Mesendoderm (in vitro differentiated cells): ENCODE results near the gene NFYA.

Experiments
- DNase-seq: peaks from one replicate; pipeline ENCODE4 v3.0.0; 2013
- H2AK5ac ChIP-seq: 2 replicates; pipeline ENCODE4 v1.6.1; 2013; ENCODE audit warnings: low read length, inconsistent platforms
- H2BK120ac ChIP-seq: 2 replicates; pipeline ENCODE4 v1.6.1; 2013; ENCODE audit warnings: low read depth, mild to moderate bottlenecking, low read length, moderate library complexity, mixed read lengths
- H2BK15ac ChIP-seq: replicated peaks from 2 replicates; pipeline ENCODE4 v1.6.1; 2013; ENCODE audit warnings: low read depth, mild to moderate bottlenecking, moderate library complexity
- H2BK5ac ChIP-seq: 2 replicates; pipeline ENCODE4 v1.6.1; 2013; ENCODE audit warnings: low read length, inconsistent platforms
- H3K18ac ChIP-seq: 2 replicates; pipeline ENCODE4 v1.6.1; 2013; ENCODE audit warnings: mild to moderate bottlenecking, low read length, mixed read lengths
- H3K23ac ChIP-seq: one replicate; pipeline ENCODE4 v1.6.1; 2013; ENCODE audit warnings: low read length
- H3K27ac ChIP-seq: 2 replicates; pipeline ENCODE4 v1.5.1; 2013; ENCODE audit warnings: low read depth, mild to moderate bottlenecking, inconsistent platforms, low read length, moderate library complexity
- H3K27me3 ChIP-seq: 2 replicates; pipeline ENCODE4 v1.6.1; 2013; ENCODE audit warnings: low read length, control low read depth, mild to moderate bottlenecking, inconsistent platforms; ENCODE audit not compliant: insufficient read depth, poor library complexity
- H3K36me3 ChIP-seq: 2 replicates; pipeline ENCODE4 v1.6.1; 2013; ENCODE audit warnings: low read length, inconsistent platforms; ENCODE audit not compliant: control insufficient read depth, insufficient read depth
- H3K4ac ChIP-seq: one replicate; pipeline ENCODE4 v1.6.1; 2013; ENCODE audit warnings: low read depth, mild to moderate bottlenecking, low read length, moderate library complexity
- H3K4me1 ChIP-seq: 2 replicates; pipeline ENCODE4 v1.6.1; 2013; ENCODE audit warnings: low read depth, low read length, inconsistent platforms; ENCODE audit not compliant: control insufficient read depth
- H3K4me2 ChIP-seq: 2 replicates; pipeline ENCODE4 v1.6.1; 2013; ENCODE audit warnings: low read length
- H3K4me3 ChIP-seq: 2 replicates; pipeline ENCODE4 v1.5.1; 2013; ENCODE audit warnings: mild to moderate bottlenecking, low read length
- H3K56ac ChIP-seq: one replicate; pipeline ENCODE4 v1.6.1; 2013; ENCODE audit warnings: low read length
- H3K79me1 ChIP-seq: 2 replicates; pipeline ENCODE4 v1.6.1; 2013; ENCODE audit warnings: low read length, inconsistent platforms
- H3K79me2 ChIP-seq: 2 replicates; pipeline ENCODE4 v1.6.1; 2013; ENCODE audit warnings: mild to moderate bottlenecking, low read length; ENCODE audit not compliant: control insufficient read depth, insufficient read depth
- H3K9ac ChIP-seq: 2 replicates; pipeline ENCODE4 v1.6.1; 2013; ENCODE audit warnings: low read length, inconsistent platforms
- H4K5ac ChIP-seq: one replicate; pipeline ENCODE4 v1.6.1; 2013; ENCODE audit warnings: low read length
- H4K8ac ChIP-seq: one replicate; pipeline ENCODE4 v1.6.1; 2013; ENCODE audit warnings: low read depth, mild to moderate bottlenecking, control low read depth, low read length, moderate library complexity
- WGBS: extraction: QIAGEN DNeasy Blood & Tissue Kit; methylation state at CpG from one replicate; pipeline ENCODE4 v1.1.7; 2013; ENCODE audit warnings: low lambda C conversion rate, missing lambda C conversion rate; ENCODE audit not compliant: insufficient coverage; ENCODE audit errors: extremely low coverage; 5-methylcytosine and 5-hydroxymethylcytosine counted together

Gene NFYA

DNA sequence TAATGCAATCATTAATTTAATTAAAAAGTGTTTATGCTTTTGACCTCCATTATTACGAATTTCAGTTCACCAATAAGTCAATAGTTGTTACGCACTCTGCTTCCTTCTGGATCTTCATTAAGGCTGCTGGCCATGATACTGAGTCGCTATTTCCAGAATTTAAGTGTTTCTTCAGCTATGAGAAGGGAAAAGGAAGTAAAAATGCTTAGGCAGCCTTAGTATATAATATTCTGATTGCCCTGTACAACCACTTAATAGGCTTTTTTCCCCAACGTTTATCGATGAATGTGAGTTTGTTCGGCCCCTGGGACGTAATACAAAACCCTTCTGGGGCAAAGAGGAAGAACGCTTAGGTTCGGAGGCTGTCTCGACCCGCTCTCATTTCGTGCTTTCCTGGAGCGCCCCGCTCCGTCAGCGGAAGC is 1.3 kb upstream of the NFYA start:
- Histone ChIP-seq H3K4me1 (no peaks in the 10 kb centered on the region), H2BK120ac (no peak overlapping the region), H3K36me3 (no peaks in the 10 kb centered on the region), H3K4me2 (peak overlapping the region; percentile 11), H3K23ac (no peak overlapping the region), H4K8ac (no peak overlapping the region), H2AK5ac (no peak overlapping the region), H3K4me3 (peak overlapping the region; percentile 38), H4K5ac (no peak overlapping the region), H3K9ac (peak overlapping the region; percentile 84), H2BK15ac (no peak overlapping the region), H3K27me3 (no peaks in the 10 kb centered on the region), H3K4ac (peak overlapping the region; percentile 98), H3K18ac (peak overlapping the region; percentile 95), H2BK5ac (no peak overlapping the region), H3K79me2 (peaks cover 32% of the 10 kb centered on the region), H3K27ac (peak overlapping the region; percentile 100), H3K56ac (peak overlapping the region; percentile 80), H3K79me1 (peaks cover 1% of the 10 kb centered on the region)
- WGBS = no CpG with 5 or more reads among the region's 16 CpGs
- no peak for DNase-seq

GRCh38 chr6:41071923-41072835 is 595 bp upstream of the NFYA start, which contains the start of gene OARD1:
TSS of gene OARD1 (minus strand) at chr6:41072356. CDS start at chr6:41071634, 722 bp downstream.
- H3K9ac ChIP-seq = peak within 1 kb of the TSS; percentile 90
- no peaks in the 10 kb centered on the region for H3K27me3 ChIP-seq
- H3K4me3 ChIP-seq = peak within 1 kb of the TSS; percentile 73
- peaks cover 1% of the 10 kb centered on the region for H3K79me1 ChIP-seq
- peak within 1 kb of the TSS; percentile 100 for H3K27ac ChIP-seq
- H3K4ac ChIP-seq = peak within 1 kb of the TSS; percentile 98
- no CpG with 5 or more reads among the region's 63 CpGs for WGBS
- H3K18ac ChIP-seq = peak within 1 kb of the TSS; percentile 97
- no peak within 1 kb of the TSS for H3K23ac ChIP-seq
- H2AK5ac ChIP-seq = no peak within 1 kb of the TSS
- H2BK15ac ChIP-seq = no peak within 1 kb of the TSS
- H2BK5ac ChIP-seq = peak within 1 kb of the TSS; percentile 14
- H3K79me2 ChIP-seq = peaks cover 36% of the 10 kb centered on the region
- H3K4me1 ChIP-seq = no peaks in the 10 kb centered on the region
- H4K5ac ChIP-seq = no peak within 1 kb of the TSS
- H3K4me2 ChIP-seq = peak within 1 kb of the TSS; percentile 49
- peak within 1 kb of the TSS; percentile 94 for H3K56ac ChIP-seq
- DNase-seq = peak; percentile 100
- no peaks in the 10 kb centered on the region for H3K36me3 ChIP-seq
- peak within 1 kb of the TSS; percentile 58 for H4K8ac ChIP-seq
- H2BK120ac ChIP-seq = peak within 1 kb of the TSS; percentile 51

- Histone ChIP-seq H3K79me2 (peaks cover 44% of the 10 kb centered on the region), H3K4me1 (no peaks in the 10 kb centered on the region), H3K18ac (peak overlapping the region; percentile 97), H3K4me3 (peak overlapping the region; percentile 73), H3K23ac (no peak overlapping the region), H3K27ac (peak overlapping the region; percentile 100), H2AK5ac (no peak overlapping the region), H3K27me3 (no peaks in the 10 kb centered on the region), H3K56ac (peak overlapping the region; percentile 94), H3K4me2 (peak overlapping the region; percentile 93), H3K9ac (peak overlapping the region; percentile 90), H4K5ac (no peak overlapping the region), H3K36me3 (no peaks in the 10 kb centered on the region), H2BK120ac (peak overlapping the region; percentile 51), H2BK5ac (peak overlapping the region; percentile 14), H4K8ac (peak overlapping the region; percentile 58), H3K79me1 (peaks cover 1% of the 10 kb centered on the region), H2BK15ac (no peak overlapping the region), H3K4ac (peak overlapping the region; percentile 95)
- peak; percentile 92 for DNase-seq
- WGBS = no CpG with 5 or more reads among the region's 74 CpGs
These were observed 611 bp downstream of the NFYA start for GRCh38 chr6:41073203-41073967.

DNA sequence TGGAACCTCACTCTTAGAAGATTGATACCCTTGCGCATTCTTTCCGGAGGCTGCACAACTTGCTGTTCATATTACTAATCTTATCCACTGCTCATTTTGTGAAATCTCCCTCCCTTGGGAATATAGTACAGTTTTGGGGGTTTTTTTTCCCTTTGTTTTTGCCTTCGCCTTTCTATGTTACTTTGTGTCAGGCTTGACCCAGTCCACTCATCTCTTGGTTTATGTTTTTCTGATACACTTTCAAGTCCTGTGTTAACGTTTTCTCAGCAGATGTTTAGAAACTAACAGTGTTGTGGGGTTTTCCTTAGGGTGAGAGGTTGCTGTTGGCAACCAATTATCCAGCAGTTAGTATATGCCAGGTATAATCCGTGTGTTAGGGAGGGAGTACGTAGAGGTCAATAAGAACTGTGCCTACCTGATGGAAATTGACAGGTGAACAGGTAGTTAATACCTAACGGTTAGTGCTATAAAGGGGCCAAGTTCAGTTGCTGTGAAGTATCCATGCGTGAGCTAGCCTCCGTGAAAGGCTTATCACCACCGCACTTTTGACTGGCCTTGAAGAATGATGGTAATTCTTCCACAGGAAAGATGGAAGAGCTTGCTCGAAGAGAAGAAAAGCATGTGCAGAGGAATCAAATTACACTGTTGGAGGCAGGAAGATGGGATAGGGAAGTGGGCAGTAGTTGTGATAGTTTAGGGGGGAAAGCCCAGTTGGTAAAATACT is 1.4 kb downstream of the NFYA start:
- Histone ChIP-seq H3K9ac (peak overlapping the region; percentile 90), H3K18ac (no peak overlapping the region), H3K23ac (no peak overlapping the region), H2BK120ac (no peak overlapping the region), H3K56ac (peak overlapping the region; percentile 94), H3K27ac (peak overlapping the region; percentile 15), H4K5ac (no peak overlapping the region), H3K79me1 (peaks cover 7% of the 10 kb centered on the region), H3K4me3 (peak overlapping the region; percentile 73), H3K4me2 (peak overlapping the region; percentile 93), H3K79me2 (peaks cover 50% of the 10 kb centered on the region), H2BK15ac (no peak overlapping the region), H2AK5ac (no peak overlapping the region), H2BK5ac (no peak overlapping the region), H3K4me1 (no peaks in the 10 kb centered on the region), H3K4ac (no peak overlapping the region), H3K27me3 (no peaks in the 10 kb centered on the region), H4K8ac (no peak overlapping the region), H3K36me3 (peaks cover 2% of the 10 kb centered on the region)
- DNase-seq = peak; percentile 48
- WGBS = no CpG with 5 or more reads among the region's 11 CpGs

DNA sequence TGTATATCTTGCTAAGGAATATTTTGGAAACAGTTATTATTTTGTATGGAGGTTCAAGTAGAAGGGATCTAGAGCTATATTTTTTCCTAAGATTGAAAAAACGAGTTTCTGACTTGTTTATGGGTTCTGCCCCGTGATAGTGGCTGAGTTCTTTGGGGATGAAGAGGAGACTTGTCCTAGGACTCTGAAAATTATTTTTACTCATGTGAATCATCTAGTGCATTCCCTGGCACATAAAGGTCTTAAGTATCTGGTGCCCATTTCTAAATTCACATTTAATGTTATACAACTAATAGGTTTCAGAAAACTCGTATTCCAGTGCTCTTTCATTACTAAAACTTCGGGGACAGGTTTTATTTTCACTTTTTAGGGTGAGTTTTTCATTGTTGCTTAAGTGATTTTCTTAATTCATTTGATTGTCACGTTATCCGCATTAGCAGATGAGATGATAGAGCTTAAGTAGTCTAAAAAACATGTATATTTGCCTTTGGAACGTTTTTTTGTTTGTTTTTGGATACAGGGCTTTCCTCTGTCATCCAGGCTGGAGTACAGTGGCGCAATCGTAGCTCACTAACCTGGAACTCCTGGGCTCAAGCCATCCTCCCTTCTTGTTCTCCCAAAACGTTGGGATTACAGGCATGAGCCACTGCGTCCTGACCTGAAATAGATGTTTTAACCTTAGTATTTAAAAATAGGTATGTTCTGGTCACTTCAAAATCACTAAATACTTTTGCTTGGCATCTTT is 2.1 kb downstream of the NFYA start:
- Histone ChIP-seq H3K9ac (peak overlapping the region; percentile 90), H2BK120ac (no peak overlapping the region), H3K56ac (peak overlapping the region; percentile 94), H2AK5ac (no peak overlapping the region), H3K23ac (no peak overlapping the region), H3K27ac (no peak overlapping the region), H2BK15ac (no peak overlapping the region), H3K18ac (no peak overlapping the region), H4K5ac (no peak overlapping the region), H3K4me1 (no peaks in the 10 kb centered on the region), H4K8ac (no peak overlapping the region), H3K36me3 (peaks cover 2% of the 10 kb centered on the region), H3K4me2 (peak overlapping the region; percentile 93), H3K27me3 (no peaks in the 10 kb centered on the region), H2BK5ac (no peak overlapping the region), H3K79me1 (peaks cover 7% of the 10 kb centered on the region), H3K79me2 (peaks cover 53% of the 10 kb centered on the region), H3K4ac (no peak overlapping the region), H3K4me3 (no peak overlapping the region)
- WGBS = no CpG with 5 or more reads among the region's 11 CpGs
- no peak for DNase-seq
